ENCODE data around the gene ABTB1.

The ABTB1 gene

DNA sequence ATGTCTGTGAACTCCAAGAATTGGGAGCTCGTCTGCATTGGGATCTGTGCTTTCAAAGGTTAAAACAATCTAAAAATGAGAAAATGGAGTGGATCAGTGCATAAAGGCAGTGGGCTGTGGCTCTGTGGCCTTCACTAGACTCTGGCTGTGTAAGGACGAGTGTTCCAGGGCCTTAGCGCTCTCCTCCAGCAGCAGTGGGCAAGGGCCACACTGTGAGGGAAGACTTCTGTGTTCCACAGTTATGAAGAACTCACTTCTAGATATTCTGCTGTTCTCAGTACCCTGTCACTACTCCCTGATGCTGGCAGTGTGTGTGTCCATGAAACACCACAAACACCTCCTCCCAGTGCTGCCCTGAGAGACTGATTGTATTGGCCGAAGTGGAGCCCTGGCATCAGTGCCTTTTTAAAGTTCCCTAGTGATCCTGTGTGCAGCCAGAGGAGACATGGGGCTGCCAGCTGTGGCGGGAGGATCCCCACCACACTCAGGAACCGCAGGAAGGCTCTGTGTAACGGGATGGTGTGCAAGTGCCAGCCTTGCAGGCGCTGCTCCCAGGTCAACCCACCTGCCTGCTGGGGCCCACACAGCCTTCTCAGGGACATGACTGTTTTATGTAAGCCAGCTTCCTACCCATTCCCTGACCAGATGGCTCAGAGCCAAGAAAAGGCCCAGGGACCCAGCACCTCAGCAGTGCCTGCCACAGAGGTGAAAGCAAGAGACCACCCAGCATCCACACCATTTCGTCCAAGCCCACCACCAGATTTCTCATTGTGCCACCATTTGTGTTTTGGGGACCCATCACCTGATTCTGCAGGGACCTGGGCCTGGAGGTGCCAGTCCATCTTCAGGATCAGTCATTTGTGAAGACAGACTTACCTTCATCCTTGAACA lies 40.4 kb downstream of the ABTB1 start:
- no peak overlapping the region for H3K4me3 Mint-ChIP-seq
- peaks cover 16% of the 10 kb centered on the region for H3K27me3 Mint-ChIP-seq (ENCODE audit: low read depth, poor library complexity)
- no peak for TF ChIP-seq CTCF (IDR thresholded peaks at IDR 0.05)
- peaks cover 77% of the 10 kb centered on the region for H3K4me1 Mint-ChIP-seq
- no peak for DNase-seq
- no peaks in the 10 kb centered on the region for H3K9me3 Mint-ChIP-seq
- no peaks in the 10 kb centered on the region for H3K36me3 Mint-ChIP-seq (ENCODE audit: low read depth)
- peak overlapping the region; percentile 83 for H3K27ac Mint-ChIP-seq

DNA sequence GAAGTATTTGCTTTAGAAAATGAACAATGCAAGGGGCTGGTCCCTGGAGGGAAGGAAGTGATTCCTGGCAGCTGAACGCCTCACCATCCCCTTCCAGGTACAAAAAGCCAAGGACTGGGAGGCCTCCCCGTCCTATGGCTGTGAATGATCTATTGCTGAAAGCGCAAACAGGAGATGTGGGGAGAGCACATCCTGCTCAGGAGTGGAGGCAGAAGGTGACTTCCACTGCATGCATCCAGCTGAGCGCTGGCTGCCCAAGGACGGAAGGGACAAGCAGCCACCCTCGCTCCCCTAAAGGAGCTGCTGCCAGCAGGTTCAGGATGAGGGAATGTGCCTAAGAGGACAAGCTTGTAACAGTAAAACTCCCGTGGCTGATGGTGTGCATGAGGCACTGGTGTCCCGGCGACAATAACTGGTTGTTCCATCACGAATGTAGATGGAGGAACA lies 41.4 kb downstream of the ABTB1 start:
- H3K27ac Mint-ChIP-seq: peak overlapping the region; percentile 75
- H3K4me1 Mint-ChIP-seq: peaks cover 78% of the 10 kb centered on the region
- TF ChIP-seq CTCF (IDR thresholded peaks at IDR 0.05): no peak
- no peaks in the 10 kb centered on the region for H3K9me3 Mint-ChIP-seq
- no peaks in the 10 kb centered on the region for H3K36me3 Mint-ChIP-seq (ENCODE audit: low read depth)
- peaks cover 16% of the 10 kb centered on the region for H3K27me3 Mint-ChIP-seq (ENCODE audit: low read depth, poor library complexity)
- no peak for DNase-seq
- H3K4me3 Mint-ChIP-seq: no peak overlapping the region

GRCh38 chr3:127714866-127715265 lies 42.1 kb downstream of the ABTB1 start:
- no peak overlapping the region for H3K4me3 Mint-ChIP-seq
- peaks cover 85% of the 10 kb centered on the region for H3K4me1 Mint-ChIP-seq
- H3K27ac Mint-ChIP-seq: no peak overlapping the region
- DNase-seq: no peak
- H3K36me3 Mint-ChIP-seq (ENCODE audit: low read depth): no peaks in the 10 kb centered on the region
- H3K9me3 Mint-ChIP-seq: no peaks in the 10 kb centered on the region
- TF ChIP-seq CTCF (IDR thresholded peaks at IDR 0.05): no peak
- H3K27me3 Mint-ChIP-seq (ENCODE audit: low read depth, poor library complexity): peaks cover 16% of the 10 kb centered on the region

DNA sequence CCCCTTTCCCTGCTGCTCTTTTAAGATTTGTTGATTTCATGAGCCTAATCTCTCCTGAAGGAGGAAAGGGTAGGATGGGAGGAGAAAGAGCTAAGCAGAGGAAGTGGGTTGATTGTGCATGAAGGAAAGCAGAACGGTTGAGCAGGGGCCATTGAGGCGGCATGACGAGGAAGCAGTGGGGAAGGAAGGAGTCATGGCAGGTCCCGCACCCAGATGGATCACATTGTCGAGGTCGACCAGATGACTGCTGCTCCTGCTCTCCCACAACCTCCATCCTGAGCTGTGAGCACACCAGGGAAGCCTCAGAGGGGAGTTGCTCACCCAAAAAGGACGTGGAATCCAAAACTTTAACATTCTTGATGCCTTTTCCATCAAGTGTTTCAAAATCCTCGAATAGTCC lies 42.8 kb downstream of the ABTB1 start:
- H3K36me3 Mint-ChIP-seq (ENCODE audit: low read depth): no peaks in the 10 kb centered on the region
- H3K27ac Mint-ChIP-seq: no peak overlapping the region
- H3K4me1 Mint-ChIP-seq: peaks cover 86% of the 10 kb centered on the region
- H3K4me3 Mint-ChIP-seq: no peak overlapping the region
- no peak for DNase-seq
- no peaks in the 10 kb centered on the region for H3K9me3 Mint-ChIP-seq
- TF ChIP-seq CTCF (IDR thresholded peaks at IDR 0.05): no peak
- peaks cover 17% of the 10 kb centered on the region for H3K27me3 Mint-ChIP-seq (ENCODE audit: low read depth, poor library complexity)

GRCh38 chr3:127716384-127716783 lies 43.6 kb downstream of the ABTB1 start:
- no peak overlapping the region for H3K27ac Mint-ChIP-seq
- H3K4me3 Mint-ChIP-seq: no peak overlapping the region
- H3K36me3 Mint-ChIP-seq (ENCODE audit: low read depth): no peaks in the 10 kb centered on the region
- H3K27me3 Mint-ChIP-seq (ENCODE audit: low read depth, poor library complexity): peaks cover 17% of the 10 kb centered on the region
- no peak for DNase-seq
- H3K9me3 Mint-ChIP-seq: no peaks in the 10 kb centered on the region
- TF ChIP-seq CTCF (IDR thresholded peaks at IDR 0.05): no peak
- peaks cover 86% of the 10 kb centered on the region for H3K4me1 Mint-ChIP-seq
